Memory B cell (primary cell): Measurements from ENCODE around the gene SLFN12.
"Not testable (repeated sequence)": the region's sequence is repeated elsewhere in the genome, so short reads cannot be mapped to it uniquely, and the experiment has no call there.

Source experiments
- ATAC-seq: fragments of 150-1000 bp; cut with Tn5 transposase; 2 replicates; pipeline ENCODE4 v1.10.0; 2021; ENCODE audit warnings: low read depth, mild to moderate bottlenecking, moderate library complexity
- DNase-seq, 2 donors: peaks; one replicate each; pipeline ENCODE4 v3.0.0; 2022; ENCODE audit warnings: low spot score in 2 of 2
- H3K27ac Mint-ChIP-seq: one replicate; pipeline ENCODE4 v1.8.0; 2022; ENCODE audit warnings: mild to moderate bottlenecking, moderate library complexity, mixed read lengths
- H3K27me3 Mint-ChIP-seq: one replicate; pipeline ENCODE4 v1.8.0; 2022; ENCODE audit warnings: mixed read lengths
- H3K36me3 Mint-ChIP-seq: one replicate; pipeline ENCODE4 v1.8.0; 2022; ENCODE audit warnings: mild to moderate bottlenecking, mixed read lengths
- H3K4me1 Mint-ChIP-seq: one replicate; pipeline ENCODE4 v1.8.0; 2022; ENCODE audit warnings: mixed read lengths
- H3K4me3 Mint-ChIP-seq: one replicate; pipeline ENCODE4 v1.8.0; 2022; ENCODE audit warnings: mild to moderate bottlenecking, moderate library complexity, mixed read lengths
- H3K9me3 Mint-ChIP-seq: one replicate; pipeline ENCODE4 v1.8.0; 2022; ENCODE audit warnings: mixed read lengths

SLFN12 gene

DNA sequence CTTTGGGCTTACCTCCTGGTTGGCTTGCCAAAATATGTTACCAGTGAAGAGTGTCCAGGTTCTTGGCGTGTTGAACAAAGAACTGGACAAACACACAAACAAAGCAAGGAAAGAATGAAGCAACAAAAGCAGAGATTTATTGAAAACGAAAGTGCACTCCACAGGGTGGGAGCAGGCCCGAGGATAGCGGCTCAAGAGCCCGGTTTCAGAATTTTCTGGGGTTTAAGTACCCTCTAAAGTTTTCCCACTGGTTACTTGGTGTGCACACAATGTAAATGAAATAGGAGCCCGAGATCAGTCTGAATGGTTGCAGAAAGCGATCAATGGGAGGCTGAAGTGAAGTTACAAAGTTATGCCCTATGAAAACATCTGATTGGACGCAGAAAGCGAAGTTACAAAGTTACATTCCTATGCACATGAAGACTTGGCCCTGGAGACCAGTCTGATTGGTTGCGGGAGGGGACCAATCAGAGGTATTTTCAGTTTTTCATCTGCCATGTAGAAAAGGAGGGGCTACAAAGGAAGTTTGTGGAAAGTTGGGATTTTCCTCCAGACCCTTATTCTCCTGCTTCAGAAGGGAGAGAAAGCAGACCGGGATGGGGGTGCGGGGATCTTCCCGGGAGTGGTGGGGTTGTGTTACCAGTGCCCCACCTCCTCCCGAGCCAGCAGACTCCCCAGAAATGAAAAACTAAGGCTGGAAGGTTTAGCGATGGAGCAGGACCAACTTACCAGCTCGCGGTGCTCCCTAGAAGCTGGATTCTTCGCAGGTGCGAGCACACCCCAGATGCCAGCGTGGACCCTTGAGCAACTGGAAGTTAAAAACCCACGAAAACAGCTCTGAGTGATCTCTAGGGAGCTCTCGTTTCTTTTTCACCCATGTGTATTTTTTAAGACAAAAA, at the start of gene SLFN12:
SLFN12 (minus strand) TSS at position 325 of the 899 bp plus-strand sequence. CDS start 9,472 bp downstream, outside the sequence.
- Mint-ChIP-seq H3K4me3 (peak within 1 kb of the TSS; percentile 94), H3K27me3 (no peaks in the 10 kb centered on the region), H3K9me3 (no peaks in the 10 kb centered on the region), H3K36me3 (no peaks in the 10 kb centered on the region), H3K27ac (peak within 1 kb of the TSS; percentile 87), H3K4me1 (peaks cover 16% of the 10 kb centered on the region)
- peak; percentile 18 to 32 for DNase-seq
- ATAC-seq, result peak; percentile 98

DNA sequence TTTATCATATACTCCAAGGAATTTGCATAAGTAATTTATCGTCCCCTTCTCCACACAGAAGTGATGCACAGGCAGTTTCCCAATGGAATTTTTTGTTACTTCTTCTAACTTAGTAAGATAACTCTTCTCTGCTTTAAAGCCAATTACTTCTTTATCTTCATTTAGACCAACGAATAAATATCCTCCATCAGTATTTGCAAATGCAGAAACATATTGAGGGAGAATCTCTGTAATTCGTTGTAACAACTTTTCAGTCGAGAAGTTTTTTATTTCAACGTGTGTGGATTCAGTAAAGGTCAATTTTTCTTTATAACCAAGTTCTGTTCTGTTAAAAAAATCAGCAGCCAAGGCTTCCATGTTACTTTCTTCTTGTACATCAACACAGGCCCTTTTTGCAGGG, 47.0 kb upstream of the SLFN12 start:
- H3K4me1 Mint-ChIP-seq, result no peaks in the 10 kb centered on the region
- H3K9me3 Mint-ChIP-seq, result peaks cover 4% of the 10 kb centered on the region
- ATAC-seq, result no peak
- no peak for DNase-seq
- H3K27ac Mint-ChIP-seq, result no peak overlapping the region
- H3K36me3 Mint-ChIP-seq, result peaks cover 18% of the 10 kb centered on the region
- H3K27me3 Mint-ChIP-seq, result no peaks in the 10 kb centered on the region
- no peak overlapping the region for H3K4me3 Mint-ChIP-seq

DNA sequence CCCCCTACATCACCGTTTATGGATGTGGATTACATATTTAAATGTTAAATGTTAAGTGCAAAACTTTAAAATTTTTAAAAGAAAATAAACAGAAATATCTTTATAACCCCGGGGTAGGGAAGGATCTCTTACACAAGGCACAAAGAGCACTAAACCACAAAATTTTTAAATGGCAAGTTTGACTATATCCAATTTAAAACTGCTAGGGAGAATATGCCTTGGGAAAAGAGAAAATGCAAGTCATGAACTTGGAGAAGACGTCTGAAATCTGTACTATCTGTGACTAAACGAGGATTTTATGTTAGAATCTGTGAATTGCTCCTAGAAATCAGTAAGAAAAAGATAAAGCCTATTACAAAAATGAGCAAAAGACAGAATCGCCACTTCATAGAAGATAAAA, 44.9 kb upstream of the SLFN12 start:
- no peak overlapping the region for H3K4me3 Mint-ChIP-seq
- H3K4me1 Mint-ChIP-seq, result no peaks in the 10 kb centered on the region
- peaks cover 16% of the 10 kb centered on the region for H3K36me3 Mint-ChIP-seq
- no peak overlapping the region for H3K27ac Mint-ChIP-seq
- DNase-seq (no peak), ATAC-seq (no peak)
- no peaks in the 10 kb centered on the region for H3K27me3 Mint-ChIP-seq
- H3K9me3 Mint-ChIP-seq, result peaks cover 4% of the 10 kb centered on the region

DNA sequence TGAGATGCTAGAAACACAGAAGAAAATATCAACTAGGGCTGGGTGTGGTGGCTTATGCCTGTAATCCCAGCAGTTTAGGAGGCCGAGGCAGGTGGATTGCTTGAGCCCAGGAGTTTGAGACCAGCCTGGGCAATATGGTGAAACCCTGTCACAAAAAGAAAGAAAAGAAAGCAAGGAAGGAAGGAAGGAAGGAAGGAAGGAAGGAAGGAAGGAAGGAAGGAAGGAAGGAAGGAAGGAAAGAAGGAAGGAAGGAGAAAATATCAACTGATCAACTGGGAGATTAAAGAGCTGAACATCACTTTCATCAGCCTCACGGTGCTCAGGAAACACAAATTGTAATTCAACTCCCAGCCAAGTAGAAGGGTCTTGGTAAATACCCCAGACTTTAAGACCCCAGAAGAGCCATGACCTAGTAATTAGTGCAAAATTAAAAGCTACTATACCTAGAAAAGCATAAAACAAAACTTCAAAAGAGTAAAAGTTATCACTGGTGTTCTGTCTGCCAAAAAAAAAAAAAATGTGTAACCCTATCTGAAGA, 44.1 kb upstream of the SLFN12 start:
- no peak overlapping the region for H3K4me3 Mint-ChIP-seq
- H3K27ac Mint-ChIP-seq, result no peak overlapping the region
- H3K9me3 Mint-ChIP-seq, result peaks cover 4% of the 10 kb centered on the region
- ATAC-seq, result no peak
- peaks cover 16% of the 10 kb centered on the region for H3K36me3 Mint-ChIP-seq
- no peaks in the 10 kb centered on the region for H3K27me3 Mint-ChIP-seq
- no peak for DNase-seq
- no peaks in the 10 kb centered on the region for H3K4me1 Mint-ChIP-seq

DNA sequence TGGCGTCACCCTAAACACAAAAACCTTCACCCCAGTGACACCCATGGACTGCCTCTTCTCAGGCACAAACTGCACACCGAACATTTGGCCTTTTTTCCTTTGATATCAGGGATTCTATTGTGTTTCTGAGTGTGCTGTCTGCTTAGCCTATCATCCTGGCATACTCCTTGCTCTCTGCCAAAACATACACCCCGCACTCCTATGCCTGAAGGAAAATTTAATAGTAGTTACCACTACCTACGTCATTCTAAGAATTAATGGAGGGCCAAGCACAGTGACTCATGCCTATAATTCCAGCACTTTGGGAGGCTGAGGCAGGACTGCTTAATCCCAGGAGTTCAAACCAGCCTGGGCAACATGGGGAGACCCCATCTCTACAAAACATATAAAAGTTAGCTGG, 36.2 kb upstream of the SLFN12 start:
- Mint-ChIP-seq H3K9me3 (peaks cover 1% of the 10 kb centered on the region), H3K4me3 (no peak overlapping the region), H3K27ac (no peak overlapping the region), H3K36me3 (no peaks in the 10 kb centered on the region), H3K27me3 (no peaks in the 10 kb centered on the region), H3K4me1 (peaks cover 8% of the 10 kb centered on the region)
- no peak for DNase-seq
- ATAC-seq, result no peak

DNA sequence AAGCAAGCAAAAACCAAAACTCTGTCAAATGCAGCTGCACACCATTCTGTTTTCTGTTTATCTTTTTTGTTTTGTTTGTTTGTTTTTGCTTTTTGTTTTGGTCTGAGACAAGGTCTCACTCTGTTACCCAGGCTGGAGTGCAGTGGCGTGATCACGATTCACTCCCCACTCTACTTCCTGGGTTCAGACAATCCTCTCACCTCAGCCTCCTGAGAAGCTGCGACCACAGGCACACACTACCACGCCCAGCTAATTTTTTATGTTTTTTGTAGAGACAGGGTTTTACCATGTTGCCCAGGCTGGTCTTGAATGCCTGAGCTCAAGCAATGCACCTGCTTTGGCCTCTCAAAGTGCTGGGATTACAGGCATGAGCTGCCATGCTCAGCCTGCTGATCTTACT, 35.5 kb upstream of the SLFN12 start:
- DNase-seq (no peak), ATAC-seq (peak; percentile 61)
- Mint-ChIP-seq H3K36me3 (no peaks in the 10 kb centered on the region), H3K27ac (peak overlapping the region; percentile 17), H3K9me3 (peaks cover 1% of the 10 kb centered on the region), H3K4me3 (no peak overlapping the region), H3K27me3 (no peaks in the 10 kb centered on the region), H3K4me1 (peaks cover 8% of the 10 kb centered on the region)

DNA sequence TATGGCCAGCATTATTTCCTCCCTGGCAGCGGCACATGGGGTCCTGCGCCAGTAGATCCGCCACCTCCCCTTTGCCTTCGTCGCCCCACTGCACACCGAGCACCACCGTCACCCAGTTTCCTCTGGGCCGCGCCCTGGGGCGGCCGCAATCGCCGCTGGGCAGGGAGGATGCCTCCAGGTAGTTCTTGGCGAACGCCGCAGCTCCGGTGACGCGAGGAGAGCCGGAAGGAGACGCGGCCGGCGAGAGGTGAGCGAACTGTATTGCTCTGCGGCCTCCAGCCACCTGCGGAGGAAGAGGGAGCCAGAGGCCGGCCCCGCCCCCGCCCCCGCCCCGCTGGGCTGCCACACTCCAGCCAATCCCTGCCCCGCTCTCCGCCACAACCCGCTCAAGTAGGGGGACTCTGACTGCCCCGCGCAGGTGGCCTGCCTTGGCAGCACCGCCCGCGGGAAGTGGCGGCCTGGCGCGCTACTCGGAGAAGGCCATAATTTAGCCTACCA, 28.1 kb upstream of the SLFN12 start:
- ATAC-seq (peak; percentile 89), DNase-seq (peak; percentile 67 to 79)
- H3K9me3 Mint-ChIP-seq, result peaks cover 2% of the 10 kb centered on the region
- peak overlapping the region; percentile 81 for H3K4me3 Mint-ChIP-seq
- no peaks in the 10 kb centered on the region for H3K36me3 Mint-ChIP-seq
- peaks cover 12% of the 10 kb centered on the region for H3K4me1 Mint-ChIP-seq
- peak overlapping the region; percentile 82 for H3K27ac Mint-ChIP-seq
- no peaks in the 10 kb centered on the region for H3K27me3 Mint-ChIP-seq

DNA sequence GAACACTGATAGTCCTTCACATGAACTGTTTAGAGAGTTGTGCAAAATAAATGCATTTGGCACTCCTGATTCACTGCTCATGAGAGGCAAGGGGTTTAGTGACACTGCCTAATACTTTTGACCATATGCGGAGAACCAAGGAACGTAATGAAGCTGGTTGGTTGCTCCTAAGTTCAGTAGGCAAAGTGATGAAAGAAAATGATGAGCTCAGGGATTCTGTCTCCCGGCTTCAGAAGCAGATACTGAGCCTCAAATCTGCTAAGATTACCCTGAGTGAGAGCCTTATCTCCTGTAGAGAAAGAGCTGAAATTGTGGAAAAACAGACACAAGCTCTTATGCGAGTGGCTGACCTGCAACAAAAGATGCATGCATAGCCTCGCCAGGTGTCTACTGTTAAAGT, 21.7 kb upstream of the SLFN12 start:
- not testable (repeated sequence) for H3K4me3 Mint-ChIP-seq, H3K27ac Mint-ChIP-seq, DNase-seq, H3K9me3 Mint-ChIP-seq, ATAC-seq, H3K4me1 Mint-ChIP-seq, H3K36me3 Mint-ChIP-seq, H3K27me3 Mint-ChIP-seq

DNA sequence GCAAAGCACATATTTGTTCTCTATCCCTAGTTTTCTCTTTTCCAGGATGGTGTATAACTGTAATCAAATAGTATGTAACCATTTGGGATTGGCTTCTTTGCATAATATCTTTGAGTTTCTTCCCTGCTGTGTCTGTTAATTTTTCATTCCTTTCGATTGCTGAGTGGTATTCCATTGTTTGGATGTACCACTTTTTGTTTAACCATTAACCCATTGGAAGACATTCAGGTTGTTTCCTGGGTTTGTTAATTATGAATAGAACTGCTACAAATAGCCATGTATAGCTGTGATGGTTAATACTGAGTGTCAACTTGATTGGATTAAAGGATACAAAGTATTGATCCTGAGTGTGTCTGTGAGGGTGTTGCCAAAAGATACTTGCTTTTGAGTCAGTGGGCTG, 20.9 kb upstream of the SLFN12 start:
- DNase-seq (no peak), ATAC-seq (no peak)
- Mint-ChIP-seq H3K27ac (no peak overlapping the region), H3K9me3 (peaks cover 3% of the 10 kb centered on the region), H3K4me3 (no peak overlapping the region), H3K4me1 (peaks cover 10% of the 10 kb centered on the region), H3K27me3 (no peaks in the 10 kb centered on the region), H3K36me3 (no peaks in the 10 kb centered on the region)

DNA sequence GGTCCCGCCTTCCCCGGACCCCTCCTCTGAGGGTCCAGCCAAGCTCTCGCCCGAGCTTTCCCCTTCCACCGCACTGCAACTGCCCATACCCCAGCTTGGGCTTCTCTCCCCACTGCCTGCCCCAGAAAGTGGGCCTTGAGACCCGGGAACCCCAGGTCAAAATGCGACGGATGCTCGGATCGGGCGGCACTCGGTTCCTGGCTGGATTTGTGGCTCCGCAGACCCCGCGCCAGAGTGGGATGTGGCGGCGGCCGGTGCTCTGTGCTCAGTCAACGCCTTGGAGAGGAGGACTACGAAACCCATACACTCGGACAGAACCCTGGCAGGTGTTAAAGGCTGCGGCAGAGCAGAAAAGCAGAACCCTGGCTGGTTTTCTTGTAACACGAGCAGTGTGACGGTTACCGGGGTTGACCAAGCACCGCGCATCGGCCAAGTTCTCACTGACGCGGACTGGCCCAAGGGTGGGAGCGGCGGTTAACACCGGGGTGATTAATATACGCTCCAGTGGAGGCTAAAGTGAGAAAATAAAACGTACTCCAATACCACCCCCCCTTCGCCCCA, 17.2 kb upstream of the SLFN12 start:
- Mint-ChIP-seq H3K4me3 (peak overlapping the region; percentile 91), H3K36me3 (no peaks in the 10 kb centered on the region), H3K27me3 (no peaks in the 10 kb centered on the region), H3K4me1 (peaks cover 13% of the 10 kb centered on the region), H3K9me3 (no peaks in the 10 kb centered on the region), H3K27ac (peak overlapping the region; percentile 93)
- DNase-seq (peak; percentile 38 to 52), ATAC-seq (peak; percentile 57)

DNA sequence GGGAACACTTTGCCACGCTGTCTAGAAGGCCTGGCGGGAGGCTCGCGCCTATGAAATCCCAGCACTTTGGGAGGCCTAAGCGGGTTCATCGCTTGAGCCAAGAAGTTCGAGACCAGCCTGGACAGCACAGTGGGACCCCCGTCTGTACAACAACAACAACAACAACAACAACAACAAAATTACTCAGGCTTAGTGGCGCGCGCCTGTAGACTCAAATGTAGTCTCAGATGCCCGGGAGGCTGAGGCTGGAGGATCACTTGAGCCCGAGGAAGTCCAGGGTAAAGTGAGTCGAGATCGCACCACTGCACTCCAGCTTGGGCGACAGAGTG, 16.6 kb upstream of the SLFN12 start:
- H3K27ac Mint-ChIP-seq, result peak overlapping the region; percentile 93
- DNase-seq (no peak), ATAC-seq (no peak)
- H3K27me3 Mint-ChIP-seq, result no peaks in the 10 kb centered on the region
- peak overlapping the region; percentile 91 for H3K4me3 Mint-ChIP-seq
- H3K4me1 Mint-ChIP-seq, result peaks cover 13% of the 10 kb centered on the region
- no peaks in the 10 kb centered on the region for H3K9me3 Mint-ChIP-seq
- no peaks in the 10 kb centered on the region for H3K36me3 Mint-ChIP-seq

DNA sequence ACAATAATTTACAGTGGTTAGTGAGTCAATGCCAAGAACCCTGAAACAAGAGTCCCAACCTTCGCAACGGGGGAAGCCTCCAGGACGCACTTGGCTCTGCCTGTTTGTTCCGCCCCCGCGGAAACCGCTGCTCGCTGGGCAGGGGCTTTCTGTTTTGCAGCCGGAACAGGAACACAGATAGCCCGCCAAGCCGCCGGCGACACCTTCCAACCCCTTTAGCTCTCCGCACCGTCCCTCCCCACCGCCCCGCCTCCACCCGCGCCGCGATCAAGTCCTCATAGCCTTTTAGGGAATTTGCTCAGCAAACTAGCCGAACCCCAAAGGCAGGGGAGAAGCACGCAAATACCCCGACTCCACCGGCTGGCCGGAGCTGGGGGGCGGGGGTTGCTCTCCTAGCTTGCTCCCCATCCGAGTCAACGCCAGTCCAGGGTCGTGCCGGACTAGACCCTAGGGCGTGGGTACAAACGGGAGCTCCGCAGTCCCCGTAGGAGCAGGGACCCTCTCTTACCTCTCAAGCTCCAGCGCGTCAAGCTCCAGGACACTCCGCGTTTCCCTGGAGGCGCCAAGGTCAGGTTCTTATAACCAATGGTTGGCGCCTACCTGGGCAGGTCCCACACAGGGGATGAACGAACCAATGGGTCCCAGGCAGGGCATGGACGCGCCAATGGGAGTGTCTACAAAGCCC, 16.1 kb upstream of the SLFN12 start, which contains the start of gene SLFN13:
SLFN13 (minus strand) TSS at position 553 of the 685 bp plus-strand sequence. CDS start 3,086 bp downstream, outside the sequence.
- Mint-ChIP-seq H3K4me1 (peaks cover 13% of the 10 kb centered on the region), H3K36me3 (no peaks in the 10 kb centered on the region), H3K4me3 (peak within 1 kb of the TSS; percentile 91), H3K27me3 (no peaks in the 10 kb centered on the region), H3K9me3 (no peaks in the 10 kb centered on the region), H3K27ac (peak within 1 kb of the TSS; percentile 93)
- ATAC-seq (peak; percentile 84), DNase-seq (peak; percentile 65 to 68)

DNA sequence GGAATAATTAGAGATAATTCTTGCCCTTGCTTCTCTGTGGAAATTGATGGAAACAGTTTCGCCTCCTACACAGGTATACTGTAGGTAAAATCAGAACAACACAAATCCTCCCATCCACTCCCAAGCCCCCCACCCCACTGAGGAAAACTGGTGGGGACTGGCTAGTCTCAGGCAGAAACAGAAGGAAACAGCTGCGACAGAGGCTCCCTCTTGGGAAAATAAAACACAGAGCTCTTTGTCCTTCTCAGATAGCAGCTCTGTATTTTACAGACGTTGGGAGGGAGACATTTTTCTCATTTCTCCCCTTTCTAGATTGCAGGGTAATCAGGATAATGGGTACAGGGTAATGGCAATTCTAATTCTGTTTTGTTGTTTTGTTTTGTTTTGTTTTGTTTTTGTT, 15.2 kb upstream of the SLFN12 start:
- Mint-ChIP-seq H3K4me1 (peaks cover 13% of the 10 kb centered on the region), H3K36me3 (no peaks in the 10 kb centered on the region), H3K4me3 (peak overlapping the region; percentile 91), H3K9me3 (no peaks in the 10 kb centered on the region), H3K27me3 (no peaks in the 10 kb centered on the region), H3K27ac (peak overlapping the region; percentile 93)
- ATAC-seq (no peak), DNase-seq (no peak)

DNA sequence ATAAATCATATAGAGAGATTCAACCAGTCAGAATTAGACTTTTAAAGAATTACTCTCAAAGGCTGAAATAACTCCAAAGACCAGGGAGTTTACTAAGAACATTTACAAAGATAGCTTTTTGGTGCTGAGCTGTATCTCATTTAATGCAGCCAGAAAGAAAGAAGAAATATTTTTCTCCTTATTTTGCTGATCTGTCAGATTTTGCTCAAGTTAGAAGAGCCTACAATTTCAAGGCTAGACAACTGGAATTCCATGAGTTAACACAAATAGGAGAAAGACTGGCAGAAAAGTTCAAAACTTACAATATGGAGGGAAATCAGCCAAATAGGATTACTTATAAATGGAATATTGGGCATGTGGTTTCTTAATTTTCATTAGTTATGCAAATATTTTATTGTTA, 6.1 kb upstream of the SLFN12 start:
- no peak overlapping the region for H3K4me3 Mint-ChIP-seq
- H3K36me3 Mint-ChIP-seq, result peaks cover 2% of the 10 kb centered on the region
- DNase-seq, result no peak
- no peaks in the 10 kb centered on the region for H3K27me3 Mint-ChIP-seq
- peaks cover 6% of the 10 kb centered on the region for H3K4me1 Mint-ChIP-seq
- H3K9me3 Mint-ChIP-seq, result no peaks in the 10 kb centered on the region
- H3K27ac Mint-ChIP-seq, result no peak overlapping the region
- no peak for ATAC-seq
